ENCODE measurements around the gene HOXA7.

DNA sequence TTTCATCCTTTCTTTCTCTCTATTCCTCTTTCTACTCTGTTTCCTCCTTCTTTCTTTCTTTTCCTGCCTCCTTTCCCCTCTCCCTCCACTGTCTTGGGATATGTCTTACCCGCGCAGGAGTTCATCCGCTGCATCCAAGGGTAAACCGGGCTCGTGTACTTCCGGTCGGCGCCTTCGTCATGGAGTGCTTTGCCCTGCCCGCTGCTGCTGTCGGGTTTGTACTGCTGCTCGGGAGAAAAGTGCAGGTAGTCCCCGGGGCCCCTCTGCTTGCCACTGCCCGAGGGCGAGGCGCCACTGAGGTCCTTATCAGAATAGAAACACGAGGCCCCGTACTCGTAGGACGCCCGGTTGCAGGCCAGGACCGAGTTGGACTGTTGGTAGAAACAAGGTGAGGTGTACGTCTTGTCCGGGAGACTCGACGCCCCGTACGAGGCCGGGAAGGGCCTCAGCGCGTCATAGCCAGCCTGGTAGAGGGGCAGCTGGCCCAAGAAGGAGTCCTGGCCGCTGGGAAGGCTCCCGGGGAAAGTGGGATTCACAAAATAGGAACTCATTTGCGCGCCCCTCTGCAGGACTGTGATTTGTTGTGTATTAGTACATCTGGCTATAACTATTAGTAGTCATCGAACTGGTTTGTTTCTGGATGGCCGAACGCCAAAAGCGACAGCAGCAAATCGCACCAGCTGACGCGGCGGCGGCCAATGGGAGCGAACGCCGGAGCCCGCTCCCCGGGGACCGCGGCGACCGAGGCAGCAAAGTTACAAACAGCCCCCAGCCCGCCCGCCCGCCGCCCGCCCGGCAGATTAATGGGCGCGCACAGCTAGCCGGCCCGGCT is 9.1 kb downstream of the HOXA7 start, which contains the start of gene HOXA6:
- no peak for TF ChIP-seq POLR2AphosphoS5 (IDR thresholded peaks at IDR 0.05; ENCODE audit: low read depth, low read length)
- TF ChIP-seq POLR2A (IDR thresholded peaks at IDR 0.05; ENCODE audit: low read depth, low read length): no peak
- TF ChIP-seq SPI1 (IDR thresholded peaks at IDR 0.05; ENCODE audit: low read depth, low read length): no peak
- no peak for TF ChIP-seq TAF1 (IDR thresholded peaks at IDR 0.05; ENCODE audit: low read depth, low read length)
- TF ChIP-seq POU2F2 (IDR thresholded peaks at IDR 0.05; ENCODE audit: low read depth, low read length): no peak
- no peak for TF ChIP-seq PAX5 (IDR thresholded peaks at IDR 0.05; ENCODE audit: insufficient read depth, low read length, severe bottlenecking)
